Heart left ventricle (tissue), 13 donors: Measurements from ENCODE around the gene HTR3C.

ENCODE experiments used
- POLR2A ChIP-seq, 2 donors: fragments of 450-650 bp; IDR thresholded peaks; one replicate each; pipeline ENCODE4 v1.6.1; 2017; ENCODE audit warnings: antibody characterized with exemption in 2 of 2, mild to moderate bottlenecking in 2 of 2, moderate library complexity in 2 of 2
- TF ChIP-seq, protein P1 (sequence below), 12 donors: fragments of 200-600 bp; sonication (generic) in 4 of 12; IDR thresholded peaks; one replicate each; pipeline versions ENCODE4 v1.5.0 to v1.8.0; 2018 to 2022; ENCODE audit warnings: antibody characterized with exemption in 12 of 12, mild to moderate bottlenecking in 5 of 12
- donor health status: ischemic (EF 13 %, LVEDD 7.1; RV severe dilation, severe dysfunction).
- donor health status: DM: no; HTN: yes; CAD: no.
- donor health status: DM: no; HTN: no; CAD: no.
- donor health status: ischemic (EF 25% LVEDD 6.9; RV normal size, moderate dysfunction).
- donor health status: ischemic (EF 25% LVEDD 5.7; RV mildly dilated, moderate dysfunction).
- donor health status: ischemic (EF 35%, LVEDD 5.7; RV mildly dilated, moderate dysfunction).
- donor health status: nonischemic (EF 11% LVEDD 7.7; RV severe dilation, severe dysfunction).
- donor health status: DM: yes; HTN: yes; CAD: no.
- donor health status: PGD.
- donor health status: ischemic (EF 29% LVEDD 5.4; RV normal size, mild dysfunction).
- donor health status: nonischemic (EF 23%, LVEDD 6.1; RV moderate dilation, normal function).

DNA sequence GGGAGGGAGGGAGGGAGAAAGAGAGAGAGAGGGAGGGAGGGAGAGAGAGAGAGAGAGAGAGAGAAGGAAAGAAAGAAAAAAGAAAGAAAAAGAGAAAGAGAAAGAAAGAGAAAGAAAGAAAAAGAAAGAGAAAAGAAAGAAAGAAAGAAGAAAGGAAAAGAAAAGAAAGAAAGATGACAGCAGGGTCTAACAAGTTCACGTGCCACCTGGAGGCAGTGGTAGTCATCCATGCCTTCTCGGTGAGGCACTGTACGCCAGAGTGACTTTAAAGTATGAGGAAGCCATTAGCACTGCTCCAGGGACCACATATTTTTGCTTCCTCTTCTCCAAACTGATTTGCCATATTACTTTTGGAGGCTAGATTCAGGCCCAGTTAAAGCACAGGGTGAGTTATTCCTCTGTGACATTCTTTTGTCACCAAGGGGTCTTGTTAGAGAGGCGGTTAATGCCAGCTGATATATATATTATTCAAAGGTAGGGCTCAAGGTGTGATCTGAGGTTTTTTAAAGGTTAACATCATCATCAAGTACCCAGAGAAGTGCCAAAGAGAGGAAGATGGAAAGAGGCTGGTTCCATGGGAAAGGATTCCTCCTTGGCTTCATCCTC, 21.6 kb upstream of the HTR3C start, which contains the start of gene HTR3D:
- TF ChIP-seq, protein P1, sequence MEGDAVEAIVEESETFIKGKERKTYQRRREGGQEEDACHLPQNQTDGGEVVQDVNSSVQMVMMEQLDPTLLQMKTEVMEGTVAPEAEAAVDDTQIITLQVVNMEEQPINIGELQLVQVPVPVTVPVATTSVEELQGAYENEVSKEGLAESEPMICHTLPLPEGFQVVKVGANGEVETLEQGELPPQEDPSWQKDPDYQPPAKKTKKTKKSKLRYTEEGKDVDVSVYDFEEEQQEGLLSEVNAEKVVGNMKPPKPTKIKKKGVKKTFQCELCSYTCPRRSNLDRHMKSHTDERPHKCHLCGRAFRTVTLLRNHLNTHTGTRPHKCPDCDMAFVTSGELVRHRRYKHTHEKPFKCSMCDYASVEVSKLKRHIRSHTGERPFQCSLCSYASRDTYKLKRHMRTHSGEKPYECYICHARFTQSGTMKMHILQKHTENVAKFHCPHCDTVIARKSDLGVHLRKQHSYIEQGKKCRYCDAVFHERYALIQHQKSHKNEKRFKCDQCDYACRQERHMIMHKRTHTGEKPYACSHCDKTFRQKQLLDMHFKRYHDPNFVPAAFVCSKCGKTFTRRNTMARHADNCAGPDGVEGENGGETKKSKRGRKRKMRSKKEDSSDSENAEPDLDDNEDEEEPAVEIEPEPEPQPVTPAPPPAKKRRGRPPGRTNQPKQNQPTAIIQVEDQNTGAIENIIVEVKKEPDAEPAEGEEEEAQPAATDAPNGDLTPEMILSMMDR (IDR thresholded peaks at IDR 0.05) = no peak
- TF ChIP-seq POLR2A (IDR thresholded peaks at IDR 0.05) = no peak
